COLO829 (cell line): Measurements from ENCODE around the gene NEDD9.
A peak's percentile ranks its signal among the peaks of the same experiment; 100 is the strongest.

Source experiments
- DNase-seq: peaks from one replicate; pipeline ENCODE4 v3.0.0; 2012; ENCODE audit warnings: low spot score

NEDD9 gene

DNA sequence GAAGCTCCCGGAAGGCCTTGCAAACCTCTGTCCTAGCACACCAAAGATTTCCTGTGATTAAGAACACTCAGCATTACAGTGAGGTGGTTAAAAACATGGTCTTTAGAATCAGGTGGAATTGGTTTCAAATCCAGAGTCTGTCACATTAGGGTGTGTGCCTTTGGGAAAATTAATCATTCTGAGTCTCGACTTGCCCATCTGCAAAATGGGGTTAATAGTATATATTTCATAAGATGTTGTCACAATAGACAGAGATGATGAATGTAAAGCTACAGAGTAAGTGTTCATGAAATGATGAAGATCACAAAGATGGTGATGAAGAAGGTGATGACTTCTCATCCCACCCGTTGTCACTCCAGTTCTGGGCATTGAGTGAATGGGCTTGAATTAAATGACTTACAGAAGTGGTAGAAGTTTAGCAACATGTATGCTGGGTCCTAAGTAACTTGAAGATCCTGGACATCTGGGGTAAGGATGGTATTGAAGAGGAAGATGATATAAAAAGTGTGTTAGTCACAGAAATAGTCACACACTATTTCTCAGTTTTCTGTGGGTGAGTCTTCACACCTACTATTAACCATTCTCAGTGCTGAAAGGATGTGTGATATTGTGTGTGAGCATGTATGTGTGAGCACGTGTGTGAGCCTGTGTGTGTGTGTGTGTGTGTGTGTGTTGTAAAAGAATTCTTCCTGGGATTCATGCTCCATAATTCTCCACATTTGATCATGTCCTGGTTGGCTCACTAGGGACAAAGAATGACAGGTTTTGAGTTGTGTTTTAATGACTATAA is 28.0 kb upstream of the NEDD9 start:
- DNase-seq, result no peak

- DNase-seq, result no peak
These were observed 26.1 kb upstream of the NEDD9 start for GRCh38 chr6:11258260-11259237.

DNA sequence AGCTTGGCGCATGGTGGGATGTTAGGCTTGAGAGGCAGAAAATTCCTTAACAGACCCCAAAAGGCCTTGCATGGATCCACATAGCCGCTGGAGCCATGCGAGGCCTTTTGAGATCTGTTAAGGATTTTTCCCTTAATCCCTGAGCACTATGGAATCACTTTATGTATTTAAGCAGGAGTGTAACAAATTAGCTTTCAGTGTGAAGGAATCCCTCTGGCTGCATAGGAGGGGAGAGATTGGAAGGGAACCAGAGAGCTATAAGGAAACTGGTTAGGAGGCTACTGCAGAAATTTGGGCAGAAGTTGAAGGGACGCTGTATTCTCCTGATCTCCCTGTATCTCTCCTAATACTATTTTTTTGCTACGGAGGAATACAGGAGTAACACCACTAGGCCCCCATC is 23.1 kb upstream of the NEDD9 start:
- DNase-seq, result no peak

DNA sequence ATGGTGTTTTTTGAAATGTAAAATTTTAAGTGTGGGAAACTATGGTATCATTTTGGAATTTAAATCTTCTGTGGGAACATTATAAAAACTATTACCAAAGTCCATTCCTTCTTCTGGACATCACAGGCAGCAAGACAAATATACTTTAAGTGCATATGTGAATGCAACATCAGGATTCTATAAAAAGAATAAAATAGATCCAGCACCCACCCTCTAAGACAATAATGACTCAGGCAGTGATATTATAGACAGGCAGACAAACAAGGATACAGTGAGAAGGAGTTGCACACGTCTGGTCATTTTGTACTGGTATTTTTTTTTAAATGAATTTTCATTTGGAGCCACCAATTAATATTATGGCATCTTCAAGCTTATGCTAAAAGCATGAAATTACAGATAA is 21.1 kb upstream of the NEDD9 start:
- DNase-seq, result no peak

DNA sequence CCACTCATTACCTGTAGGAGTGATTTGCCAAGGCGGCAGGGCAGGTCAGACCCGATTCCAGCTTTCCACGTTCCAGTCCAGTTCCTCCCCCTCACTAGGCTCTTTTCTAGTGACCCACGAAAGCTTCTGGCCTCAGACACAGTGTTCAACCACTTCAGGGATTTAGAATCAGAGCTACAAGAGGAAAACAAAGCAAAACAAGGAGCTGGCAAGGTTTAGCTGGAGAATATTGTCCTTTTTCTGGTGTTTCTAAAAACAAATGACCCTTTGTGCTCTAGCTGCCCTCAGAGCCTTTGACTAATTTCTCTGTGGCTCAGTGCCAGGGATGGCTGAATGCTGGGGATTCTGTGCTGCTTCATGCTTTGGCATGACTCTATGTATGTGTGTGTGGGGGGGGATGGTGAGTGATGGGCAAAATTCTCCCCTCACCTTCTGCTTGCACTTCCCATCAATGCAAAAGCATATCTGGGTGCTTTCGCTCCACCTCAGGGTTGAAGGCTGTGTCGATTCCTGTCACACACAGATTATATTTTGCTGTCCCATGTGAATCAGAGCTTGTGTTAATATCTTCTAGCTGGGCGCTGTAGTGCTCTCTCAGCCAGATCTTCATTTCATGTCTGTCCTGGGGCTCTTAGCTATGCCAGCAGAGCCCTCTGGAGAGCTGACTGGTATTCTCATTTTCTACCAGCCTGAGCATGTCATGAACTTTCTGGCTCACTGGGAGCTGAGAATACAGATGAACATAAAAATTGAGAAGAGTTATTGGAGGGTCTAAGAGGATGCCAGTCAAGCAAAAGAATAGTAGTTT is 19.3 kb upstream of the NEDD9 start:
- DNase-seq, result peak; percentile 90

DNA sequence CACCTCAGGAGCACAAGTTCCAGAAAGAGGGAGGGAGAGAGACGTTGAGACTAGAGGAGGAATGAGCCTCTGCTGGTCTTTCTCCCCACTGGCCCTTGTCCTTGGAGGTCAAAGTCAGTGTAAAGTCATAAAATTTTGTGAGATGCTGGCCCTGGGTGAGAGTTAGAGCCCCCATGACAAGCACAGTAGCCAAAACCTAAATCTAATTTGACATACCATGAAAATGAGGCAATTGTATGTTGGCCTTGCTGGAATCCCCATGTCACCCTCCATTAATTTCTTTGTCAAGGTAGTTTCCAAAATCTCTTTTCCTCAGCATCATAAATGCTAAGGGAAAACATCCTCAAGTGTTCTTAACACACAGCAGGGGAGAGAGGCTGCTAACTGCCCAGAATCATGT is 17.6 kb upstream of the NEDD9 start:
- no peak for DNase-seq

DNA sequence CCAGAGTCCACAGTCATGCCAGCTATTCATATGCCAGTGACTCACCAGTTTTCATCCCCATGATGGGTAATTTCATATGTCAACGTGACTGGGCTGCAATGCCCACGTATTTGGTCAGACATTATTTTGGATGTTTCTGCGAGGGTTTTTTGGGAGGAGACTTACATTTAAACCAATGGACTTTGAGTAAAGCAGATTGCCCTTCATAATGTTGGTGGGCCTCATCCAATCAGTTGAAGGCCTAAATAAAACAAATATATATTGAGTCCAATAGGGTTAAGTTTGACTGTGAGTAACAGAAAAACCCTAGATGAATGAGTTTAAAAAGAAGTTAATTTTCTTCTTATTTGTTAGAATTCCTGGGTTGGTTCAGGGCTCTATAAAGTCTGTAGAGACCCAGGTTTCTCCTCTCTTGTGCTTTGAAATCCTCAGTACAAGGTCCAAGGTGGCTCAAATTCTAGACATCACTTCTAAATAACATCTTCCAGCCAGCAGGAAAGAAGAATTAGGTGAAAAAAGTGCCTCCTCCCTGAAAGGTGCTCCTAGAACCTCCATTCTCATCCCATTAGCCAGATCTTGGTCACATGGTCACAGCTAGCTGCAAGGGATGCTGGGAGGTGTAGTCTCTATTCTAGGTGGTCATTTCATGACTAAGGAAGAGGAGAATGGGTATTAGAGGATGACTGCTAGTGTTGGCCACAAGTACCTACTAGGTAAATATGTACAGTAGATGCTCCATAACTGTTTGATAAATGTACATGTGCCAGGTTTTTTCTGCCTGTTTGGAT is 16.7 kb upstream of the NEDD9 start:
- no peak for DNase-seq

- no peak for DNase-seq
These were observed 14.3 kb upstream of the NEDD9 start for GRCh38 chr6:11246722-11247121.

- no peak for DNase-seq
These were observed 13.2 kb upstream of the NEDD9 start for GRCh38 chr6:11245381-11246256.

GRCh38 chr6:11244387-11245126 is 12.1 kb upstream of the NEDD9 start:
- no peak for DNase-seq

GRCh38 chr6:11243861-11244260 is 11.4 kb upstream of the NEDD9 start:
- DNase-seq, result no peak

- DNase-seq, result no peak
These were observed 10.2 kb upstream of the NEDD9 start for GRCh38 chr6:11242711-11243110.

DNA sequence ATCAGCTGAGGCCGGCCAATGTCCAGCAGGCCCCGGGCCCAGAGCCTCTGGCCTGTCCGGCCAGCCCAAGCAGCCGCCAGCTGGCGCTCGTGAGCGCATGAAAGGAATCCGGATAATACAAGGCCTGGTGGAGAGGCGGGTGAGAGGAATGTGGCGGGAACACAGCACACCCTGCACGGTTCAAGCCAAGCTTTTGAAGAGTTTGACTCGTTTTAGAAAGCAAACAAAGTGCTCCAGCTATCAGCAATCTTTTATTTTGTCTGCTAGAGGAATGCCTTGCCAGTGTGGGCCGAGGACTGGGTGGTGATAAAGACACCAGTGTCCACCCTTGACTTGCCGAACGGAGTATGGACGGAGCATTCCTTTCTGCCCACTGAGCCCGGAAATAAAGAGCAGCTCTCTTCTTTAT is 9.3 kb upstream of the NEDD9 start:
- DNase-seq, result no peak

- no peak for DNase-seq
These were observed 8.8 kb upstream of the NEDD9 start for GRCh38 chr6:11241154-11241792.

GRCh38 chr6:11237956-11238355 is 5.5 kb upstream of the NEDD9 start:
- no peak for DNase-seq

- DNase-seq, result no peak
These were observed 5.0 kb upstream of the NEDD9 start for GRCh38 chr6:11237428-11237827.

DNA sequence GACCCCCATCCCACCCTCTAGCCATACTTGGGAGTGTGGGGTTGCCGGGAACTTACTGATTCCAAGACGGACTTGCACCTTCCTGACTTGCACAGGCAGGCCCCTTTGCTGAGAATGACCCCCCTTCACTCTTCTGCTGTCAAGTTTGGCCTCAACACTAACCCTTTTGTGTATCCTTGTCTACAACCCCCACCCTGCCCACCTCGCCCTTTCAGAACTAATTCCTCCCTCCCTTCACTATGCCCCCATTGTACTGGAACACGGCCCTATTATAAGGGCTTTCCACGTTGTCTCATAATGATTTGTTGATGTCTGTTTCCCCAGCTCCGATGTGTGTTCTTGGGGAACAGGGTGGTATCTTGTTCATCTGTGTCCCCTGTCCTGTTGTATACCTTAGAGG is 4.4 kb upstream of the NEDD9 start:
- DNase-seq, result peak; percentile 67

- DNase-seq, result no peak
These were observed 3.7 kb upstream of the NEDD9 start for GRCh38 chr6:11236076-11236750.

DNA sequence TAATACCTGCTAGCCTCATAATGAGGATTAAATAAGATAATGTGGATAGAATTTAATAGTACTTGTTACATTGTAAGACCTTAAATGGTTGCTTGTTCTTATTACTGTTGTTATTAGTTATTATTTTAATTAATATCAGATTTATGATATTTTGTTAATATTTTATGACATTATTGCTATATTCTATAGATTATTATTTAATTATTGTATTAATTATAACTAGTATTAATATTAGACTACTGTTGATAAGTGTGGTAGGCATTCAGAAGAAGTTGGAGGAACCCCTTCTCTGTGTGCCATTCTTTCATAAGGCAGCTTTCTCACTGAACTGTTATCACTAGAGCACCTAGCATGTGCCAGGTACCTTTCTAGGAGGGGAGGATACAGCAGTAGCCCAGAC is 2.6 kb upstream of the NEDD9 start:
- DNase-seq, result no peak
